Adrenal gland (tissue), 5 donors: ENCODE results near the gene ARAP1.

ENCODE experiments used
- POLR2A ChIP-seq, 2 donors: fragments of 450-650 bp; IDR thresholded peaks; one replicate each; pipeline ENCODE4 v1.6.1; 2017; ENCODE audit warnings: antibody characterized with exemption in 2 of 2, mild to moderate bottlenecking in 2 of 2, moderate library complexity in 1 of 2
- TF ChIP-seq, protein P1 (sequence below), 6 experiments: fragments of 450-650 bp in 4 of 6; fragments of 200-600 bp in 2 of 6; sonication (generic) in 1 of 6; IDR thresholded peaks; 1 replicate in 5 of 6; 2 replicates in 1 of 6; pipeline versions ENCODE4 v1.5.1 to v1.8.0; 2016 to 2021; ENCODE audit warnings: antibody characterized with exemption in 6 of 6, mild to moderate bottlenecking in 2 of 6, moderate library complexity in 1 of 6
- donor health status: DM: no; HTN: no; CAD: no.

DNA sequence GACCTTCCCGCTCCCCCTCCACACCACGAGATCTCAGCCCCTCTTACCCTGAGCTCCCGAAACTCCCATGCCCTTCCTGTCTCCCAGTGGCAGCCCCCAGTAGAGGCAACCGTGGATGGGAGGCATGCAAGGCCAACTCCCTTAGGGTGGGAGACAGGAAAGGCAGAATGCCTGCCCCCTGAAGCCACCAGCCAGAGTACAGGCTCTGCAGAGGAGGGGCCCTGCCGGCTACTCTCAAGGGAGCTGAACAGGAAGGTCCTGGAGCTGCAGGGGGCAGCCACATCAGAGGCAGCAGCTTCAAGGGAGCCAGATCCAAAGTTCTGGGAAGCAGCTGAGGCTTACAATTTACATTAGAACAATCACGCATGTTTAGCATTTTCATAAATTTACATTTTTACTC is 116.3 kb downstream of the ARAP1 start:
- TF ChIP-seq POLR2A (IDR thresholded peaks at IDR 0.05): no peak
- TF ChIP-seq, protein P1, sequence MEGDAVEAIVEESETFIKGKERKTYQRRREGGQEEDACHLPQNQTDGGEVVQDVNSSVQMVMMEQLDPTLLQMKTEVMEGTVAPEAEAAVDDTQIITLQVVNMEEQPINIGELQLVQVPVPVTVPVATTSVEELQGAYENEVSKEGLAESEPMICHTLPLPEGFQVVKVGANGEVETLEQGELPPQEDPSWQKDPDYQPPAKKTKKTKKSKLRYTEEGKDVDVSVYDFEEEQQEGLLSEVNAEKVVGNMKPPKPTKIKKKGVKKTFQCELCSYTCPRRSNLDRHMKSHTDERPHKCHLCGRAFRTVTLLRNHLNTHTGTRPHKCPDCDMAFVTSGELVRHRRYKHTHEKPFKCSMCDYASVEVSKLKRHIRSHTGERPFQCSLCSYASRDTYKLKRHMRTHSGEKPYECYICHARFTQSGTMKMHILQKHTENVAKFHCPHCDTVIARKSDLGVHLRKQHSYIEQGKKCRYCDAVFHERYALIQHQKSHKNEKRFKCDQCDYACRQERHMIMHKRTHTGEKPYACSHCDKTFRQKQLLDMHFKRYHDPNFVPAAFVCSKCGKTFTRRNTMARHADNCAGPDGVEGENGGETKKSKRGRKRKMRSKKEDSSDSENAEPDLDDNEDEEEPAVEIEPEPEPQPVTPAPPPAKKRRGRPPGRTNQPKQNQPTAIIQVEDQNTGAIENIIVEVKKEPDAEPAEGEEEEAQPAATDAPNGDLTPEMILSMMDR (IDR thresholded peaks at IDR 0.05): no peak
